GM12892 (cell line): Measurements from ENCODE around the gene MNT.

Source experiments
- POLR2A ChIP-seq: IDR thresholded peaks from 2 replicates; pipeline ENCODE4 v1.6.1; 2011; ENCODE audit warnings: low read depth, low read length, control low read depth
- POLR2AphosphoS5 ChIP-seq: IDR thresholded peaks from 2 replicates; pipeline ENCODE4 v1.6.1; 2011; ENCODE audit warnings: low read depth, low read length, control low read depth

DNA sequence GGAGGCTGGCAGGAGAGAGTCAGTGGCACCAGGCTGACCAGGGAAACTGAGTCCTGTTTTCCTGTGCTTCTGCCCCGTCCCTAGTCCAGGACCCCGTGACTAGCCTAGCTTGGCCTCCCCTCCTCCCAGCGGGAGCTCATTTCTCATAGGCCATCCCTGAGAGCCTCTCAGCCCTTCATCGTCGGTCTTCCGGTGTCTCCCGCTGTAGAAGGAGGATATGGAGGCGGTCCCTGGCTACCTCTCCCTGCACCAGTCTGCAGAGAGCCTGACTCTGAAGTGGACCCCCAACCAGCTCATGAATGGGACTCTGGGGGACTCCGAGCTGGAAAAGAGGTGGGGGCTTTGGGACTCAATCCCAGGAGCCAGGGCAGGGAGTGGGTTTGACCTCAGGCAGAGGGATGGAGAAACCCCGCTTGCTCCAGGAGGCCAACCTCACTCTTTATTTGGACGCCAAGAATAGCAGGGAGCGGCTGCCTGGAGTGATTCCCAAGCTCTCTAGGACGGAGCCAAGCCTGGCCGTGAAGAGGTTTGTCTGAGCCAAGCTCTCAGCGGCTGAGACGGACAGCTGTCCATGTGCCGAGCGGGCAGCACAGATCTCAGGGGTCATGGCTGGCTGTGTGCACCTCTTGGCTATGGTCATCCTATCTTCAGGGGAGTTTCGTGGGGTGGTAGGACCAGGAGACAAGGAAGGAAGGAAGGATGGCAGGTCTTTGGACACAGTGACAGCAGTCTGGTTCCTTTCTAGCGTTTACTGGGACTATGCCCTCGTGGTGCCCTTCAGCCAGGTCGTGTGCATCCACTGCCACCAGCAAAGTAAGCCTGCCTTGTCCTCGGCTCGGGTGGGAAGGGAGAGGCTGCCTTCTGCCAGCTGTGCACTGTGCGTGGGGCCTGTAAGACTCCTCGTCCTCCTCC lies 36.8 kb downstream of the MNT start:
- TF ChIP-seq POLR2A (no peak), POLR2AphosphoS5 (no peak)
